GM21619 (cell line): ENCODE measurements around the gene ADARB2.

Source experiments
- ATAC-seq: cut with Tn5 transposase; IDR thresholded peaks from one replicate; pipeline ENCODE4 v1.9.1; 2021; ENCODE audit not compliant: unreplicated experiment

ADARB2 gene

GRCh38 chr10:1216574-1217236 is 520.6 kb downstream of the ADARB2 start:
- ATAC-seq: no peak

- no peak for ATAC-seq
These were observed 521.3 kb downstream of the ADARB2 start for GRCh38 chr10:1215862-1216573.

- no peak for ATAC-seq
These were observed 522.3 kb downstream of the ADARB2 start for GRCh38 chr10:1214882-1215540.

GRCh38 chr10:1214071-1214675 is 523.2 kb downstream of the ADARB2 start:
- ATAC-seq: no peak

GRCh38 chr10:1213252-1214070 is 523.9 kb downstream of the ADARB2 start:
- ATAC-seq: no peak

- ATAC-seq: no peak
These were observed 524.7 kb downstream of the ADARB2 start for GRCh38 chr10:1212571-1213141.

- ATAC-seq: no peak
These were observed 525.3 kb downstream of the ADARB2 start for GRCh38 chr10:1211844-1212570.

- no peak for ATAC-seq
These were observed 526.7 kb downstream of the ADARB2 start for GRCh38 chr10:1210667-1211066.

GRCh38 chr10:1209355-1209979 is 527.9 kb downstream of the ADARB2 start:
- ATAC-seq: no peak

GRCh38 chr10:1208366-1209311 is 528.7 kb downstream of the ADARB2 start:
- no peak for ATAC-seq

- no peak for ATAC-seq
These were observed 530.7 kb downstream of the ADARB2 start for GRCh38 chr10:1206601-1207000.

GRCh38 chr10:1206101-1206500 is 531.2 kb downstream of the ADARB2 start:
- no peak for ATAC-seq

- ATAC-seq: no peak
These were observed 531.8 kb downstream of the ADARB2 start for GRCh38 chr10:1205450-1206030.

GRCh38 chr10:1204434-1205326 is 532.6 kb downstream of the ADARB2 start:
- no peak for ATAC-seq

GRCh38 chr10:1203704-1204103 is 533.6 kb downstream of the ADARB2 start:
- no peak for ATAC-seq

GRCh38 chr10:1203216-1203615 is 534.1 kb downstream of the ADARB2 start:
- no peak for ATAC-seq

- ATAC-seq: no peak
These were observed 535.0 kb downstream of the ADARB2 start for GRCh38 chr10:1202343-1202742.
